ENCODE measurements around the gene CISD3. TPM values are rescaled to one million over a fixed set of nuclear protein-coding genes. Genes with fewer than 3 reads are reported as not detected.

The CISD3 gene
- total and polyA plus RNA-seq, 2 of the 8 experiments (the other 6 are each of a cell fraction or from before 2014, with no cell fraction given), result 9.4 to 11.1 TPM

- Histone ChIP-seq H2BK12ac (ENCODE audit: low read depth, low read length) (no peak overlapping the region), H3K36me3 (ENCODE audit: control insufficient read depth in 2 of 4, insufficient read depth in 4 of 4, low read length in 3 of 4) (peaks cover 0 to 3% (median 0%) of the 10 kb centered on the region in 4 experiments; a peak in 2 of 8 replicates), H3K56ac (replicated peaks; ENCODE audit: insufficient read length, low read depth, low read length) (no peak overlapping the region), H4K91ac (replicated peaks; ENCODE audit: insufficient read length, low read length) (no peak overlapping the region), H4K8ac (ENCODE audit: extremely low read depth, insufficient read depth, low read length) (peak overlapping the region; percentile 31; the same call in 1 of the 2 replicates), H3K27me3 (replicated peaks in 1 of 4; ENCODE audit: control insufficient read depth in 3 of 4, extremely low read depth in 1 of 4, insufficient read depth in 3 of 4, low read length in 3 of 4) (peaks cover 0 to 17% (median 7%) of the 10 kb centered on the region in 4 experiments; a peak in 3 of 7 replicates), H3K4me1 (replicated peaks in 1 of 4; ENCODE audit: control insufficient read depth in 3 of 4, insufficient read depth in 4 of 4, low read length in 3 of 4) (peaks cover 0 to 10% (median 5%) of the 10 kb centered on the region in 4 experiments; a peak in 5 of 7 replicates), H3K14ac (ENCODE audit: insufficient read length) (no peak overlapping the region), H3K23me2 (ENCODE audit: low read depth, low read length) (peaks cover 9% of the 10 kb centered on the region; the same call in 1 of the 2 replicates), H3K4me3 (ENCODE audit: extremely low read depth in 1 of 4, insufficient read depth in 2 of 4, low read depth in 3 of 4, low read length in 4 of 4) (no peak overlapping the region), H3K18ac (ENCODE audit: extremely low read depth, low read length) (no peak overlapping the region), H3K27ac (ENCODE audit: low read depth, low read length) (no peak overlapping the region), H4K5ac (ENCODE audit: insufficient read length, low read depth, low read length) (no peak overlapping the region), H3K23ac (ENCODE audit: insufficient read length) (no peak overlapping the region), H2BK15ac (ENCODE audit: low read length) (no peak overlapping the region), H3K4ac (replicated peaks; ENCODE audit: insufficient read length, low read depth, low read length) (no peak overlapping the region), H2AK5ac (ENCODE audit: low read depth, low read length) (no peak overlapping the region), H4K20me1 (replicated peaks in 1 of 2; ENCODE audit: control insufficient read depth in 1 of 2, insufficient read depth in 2 of 2, low read length in 2 of 2) (peaks cover 4 to 15% of the 10 kb centered on the region in 2 experiments), H3K9ac (replicated peaks in 1 of 4; ENCODE audit: extremely low read depth in 1 of 4, low read depth in 3 of 4, low read length in 3 of 4) (0 out of 7 replicates have a peak overlapping the region, but pooled peaks of 1 of the 4 experiments have one; percentile 14), H3K79me1 (ENCODE audit: low read depth, low read length) (no peaks in the 10 kb centered on the region), H3K4me2 (ENCODE audit: insufficient read depth in 1 of 2, low read depth in 2 of 2, low read length in 2 of 2) (no peak overlapping the region; a peak in 1 of 4 replicates), H2BK20ac (ENCODE audit: low read length) (no peak overlapping the region), H2BK5ac (ENCODE audit: low read depth, low read length) (no peak overlapping the region), H2BK120ac (replicated peaks; ENCODE audit: low read depth, low read length) (no peak overlapping the region), H2AFZ (ENCODE audit: low read length) (no peak overlapping the region), H3K9me3 (ENCODE audit: insufficient read depth in 2 of 2, low read depth in 1 of 2, low read length in 1 of 2) (no peaks in the 10 kb centered on the region), H3K79me2 (ENCODE audit: control insufficient read depth in 1 of 2, insufficient read depth in 2 of 2, low read length in 2 of 2) (no peaks in the 10 kb centered on the region)
- POLR2A ChIA-PET (ENCODE audit: partially characterized antibody), result interaction anchor here (0.8 to 7.0 kb wide), 9 partner anchors 8 to 50 kb away, joined by 3 to 40 read pairs (median 4); partner anchors contain the start of gene MLLT6
- WGBS, 2 experiments (ENCODE audit: extremely low coverage in 1 of 2, insufficient coverage in 1 of 2, insufficient read length in 1 of 2, insufficient replicate concordance in 2 of 2, low coverage in 1 of 2, low lambda C conversion rate in 2 of 2, missing lambda C conversion rate in 1 of 2), result 86% methylated on average over 8 of the region's 8 CpGs; no CpG with 5 or more reads in 1 of the 2 experiments
- DNase-seq (ENCODE audit: low read depth in 1 of 2, low spot score in 2 of 2), result no peak
- FAIRE-seq, result no peak
- CTCF ChIA-PET (ENCODE audit: partially characterized antibody), result interaction anchor here (0.6 to 2.0 kb wide), 18 partner anchors 11 to 903 kb away, joined by 3 to 14 read pairs (median 4); no protein-coding TSS in a partner anchor
- TF ChIP-seq EP300 (IDR thresholded peaks at IDR 0.05; ENCODE audit: borderline replicate concordance in 1 of 2, low read depth in 2 of 2, low read length in 2 of 2), result no peak
- TF ChIP-seq SIX5 (IDR thresholded peaks at IDR 0.05; ENCODE audit: low read depth, low read length), result no peak
- no peak for TF ChIP-seq SIRT6 (IDR thresholded peaks at IDR 0.05; ENCODE audit: low read length)
- TF ChIP-seq EZH2 (IDR thresholded peaks at IDR 0.05; ENCODE audit: low read depth, low read length, severe bottlenecking), result no peak
- TF ChIP-seq SP1 (IDR thresholded peaks at IDR 0.05; ENCODE audit: low read depth, low read length), result no peak
- no peak for TF ChIP-seq JUN (IDR thresholded peaks at IDR 0.05; ENCODE audit: low read depth, low read length)
- TF ChIP-seq ATF2 (IDR thresholded peaks at IDR 0.05; ENCODE audit: low read length), result no peak
- TF ChIP-seq JUND (IDR thresholded peaks at IDR 0.05; ENCODE audit: low read length), result no peak
- TF ChIP-seq FOSL1 (IDR thresholded peaks at IDR 0.05; ENCODE audit: insufficient read depth, low read depth, low read length), result no peak
- TF ChIP-seq CEBPB (IDR thresholded peaks at IDR 0.05; ENCODE audit: low read depth, low read length), result no peak
- TF ChIP-seq TCF12 (IDR thresholded peaks at IDR 0.05; ENCODE audit: low read depth, low read length), result no peak
These were observed 1.8 kb upstream of the CISD3 start for GRCh38 chr17:38728290-38728831.

Data from H1 (cell line).